K562 (cell line): ENCODE measurements around the gene MDK.

Source experiments
- AFF4 ChIP-seq: sonication (generic); formaldehyde crosslinking; IDR thresholded peaks from 2 replicates; pipeline ENCODE4 v1.8.0; 2023; ENCODE audit warnings: mild to moderate bottlenecking, missing genetic modification reagents
- CTBP1 ChIP-seq: fragments of 450-650 bp; IDR thresholded peaks from 2 replicates; pipeline ENCODE4 v1.6.1; 2016; ENCODE audit warnings: borderline replicate concordance
- CTCF ChIP-seq, 3 experiments: IDR thresholded peaks in 2 of 3; conservative IDR thresholded peaks in 1 of 3; 2 replicates each; pipeline ENCODE4 v1.5.1; 2011 to 2012; ENCODE audit warnings: low read length in 3 of 3, mild to moderate bottlenecking in 3 of 3, control low read depth in 2 of 3, improper control_type of control experiment in 1 of 3, inconsistent platforms in 1 of 3, low read depth in 1 of 3, mixed read lengths in 1 of 3, moderate library complexity in 1 of 3; ENCODE audit not compliant: insufficient read depth in 2 of 3
- ESRRA ChIP-seq: fragments of 450-650 bp; IDR thresholded peaks from 2 replicates; pipeline ENCODE4 v1.6.1; 2014; ENCODE audit warnings: low read depth, mild to moderate bottlenecking, moderate library complexity, borderline replicate concordance
- FOXJ3 ChIP-seq: sonication (generic); formaldehyde crosslinking; IDR thresholded peaks from 2 replicates; pipeline ENCODE4 v1.4.0; 2020; ENCODE audit warnings: mild to moderate bottlenecking, missing genetic modification reagents
- HMBOX1 ChIP-seq: sonication (generic); IDR thresholded peaks from 2 replicates; pipeline ENCODE4 v1.6.1; 2016
- IRF2 ChIP-seq: sonication (generic); formaldehyde crosslinking; IDR thresholded peaks from 2 replicates; pipeline ENCODE4 v1.8.1; 2022; ENCODE audit warnings: mild to moderate bottlenecking, missing genetic modification reagents
- KAT7 ChIP-seq: sonication (generic); formaldehyde crosslinking; IDR thresholded peaks from 2 replicates; pipeline ENCODE4 v1.8.0; 2022; ENCODE audit warnings: missing genetic modification reagents, mild to moderate bottlenecking, borderline replicate concordance
- POLR2A ChIP-seq: fragments of 450-650 bp; conservative IDR thresholded peaks from 2 replicates; pipeline ENCODE4 v1.6.1; 2016
- POLR2AphosphoS5 ChIP-seq: IDR thresholded peaks from 2 replicates; pipeline ENCODE4 v1.6.1; 2011; ENCODE audit warnings: mild to moderate bottlenecking, low read depth, low read length, moderate library complexity; ENCODE audit not compliant: control insufficient read depth, insufficient read depth
- PTBP1 ChIP-seq: fragments of 200-400 bp; formaldehyde crosslinking; IDR thresholded peaks from 2 replicates; pipeline ENCODE4 v1.6.1; 2017; ENCODE audit warnings: low read depth, low read length
- XRCC4 ChIP-seq: IDR thresholded peaks from one replicate; pipeline ENCODE4 v1.6.1; 2011; ENCODE audit not compliant: insufficient read depth, insufficient read length; ENCODE audit errors: extremely low read depth
- ZSCAN29 ChIP-seq: fragments of 450-650 bp; IDR thresholded peaks from 2 replicates; pipeline ENCODE4 v1.6.1; 2017

- no peak for TF ChIP-seq HMBOX1
- no peak for TF ChIP-seq XRCC4
- TF ChIP-seq POLR2A: no peak
- no peak for TF ChIP-seq PTBP1
- TF ChIP-seq ZSCAN29: no peak
- no peak for TF ChIP-seq CTCF (IDR thresholded peaks at IDR 0.05 in 2 of 3, conservative IDR thresholded peaks at IDR 0.05 in 1 of 3; ENCODE audit: insufficient read depth in 2 of 3, low read depth in 1 of 3, low read length in 3 of 3)
- no peak for TF ChIP-seq CTBP1
- no peak for TF ChIP-seq KAT7 (CRISPR knock-in tag)
- TF ChIP-seq ESRRA: no peak
- no peak for TF ChIP-seq IRF2 (CRISPR knock-in tag)
- no peak for TF ChIP-seq FOXJ3
- no peak for TF ChIP-seq AFF4
- TF ChIP-seq POLR2AphosphoS5: no peak
These were observed 46.2 kb upstream of the MDK start for GRCh38 chr11:46335271-46335670.
